ENCODE measurements around the gene LAMB2. TPM values are rescaled to one million over a fixed set of nuclear protein-coding genes. Genes with fewer than 3 reads are reported as not detected.

Gene LAMB2
- 189 and 254 TPM in 2 replicates for total RNA-seq

GRCh38 chr3:49132437-49133225, at the start of gene LAMB2:
Gene LAMB2, minus strand, starts transcription at chr3:49133050. Its CDS starts 183 bp downstream, at chr3:49132867.

DNA sequence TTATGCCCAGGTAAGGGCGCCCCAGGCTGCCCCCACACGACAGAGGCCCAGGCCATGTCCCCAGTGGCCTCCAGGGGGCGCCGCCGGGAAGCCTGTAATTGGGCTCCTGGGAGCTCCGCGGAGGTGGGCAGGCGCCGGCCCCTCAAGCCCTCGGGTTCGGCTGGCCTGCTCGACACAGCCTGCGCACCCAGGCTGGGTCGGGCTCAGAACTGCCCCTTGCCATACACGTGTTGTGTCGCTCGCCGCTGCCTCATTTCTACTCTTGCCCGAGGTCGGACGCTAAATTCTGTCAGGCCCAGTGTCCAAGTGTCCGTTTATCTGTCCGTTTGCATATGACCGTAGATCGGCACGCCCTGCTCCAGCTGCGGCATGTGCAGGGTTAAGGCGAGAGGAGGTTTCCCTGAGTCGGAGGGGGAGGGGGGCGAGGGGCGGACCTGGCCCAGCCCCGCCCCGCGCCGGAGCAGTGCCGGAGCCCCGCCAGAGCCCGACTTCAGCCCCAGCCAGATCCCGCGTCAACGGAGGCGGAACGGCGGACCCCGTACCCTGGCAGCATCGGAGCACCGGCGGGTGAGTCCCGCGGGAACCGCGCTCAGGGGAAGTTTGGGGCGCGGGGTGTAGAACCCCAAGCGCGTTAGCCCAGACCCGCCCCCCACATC, 38.4 kb upstream of the LAMB2 start, which contains the start of gene KLHDC8B:
KLHDC8B (plus strand) TSS at position 480 of the 656 bp plus-strand sequence. CDS start 1,172 bp downstream, outside the sequence.

GRCh38 chr3:49165771-49166751, 33.2 kb upstream of the LAMB2 start, which contains the start of gene CCDC71:
Gene CCDC71, minus strand, starts transcription at chr3:49166331. Its CDS starts 2,123 bp downstream, at chr3:49164208.

DNA sequence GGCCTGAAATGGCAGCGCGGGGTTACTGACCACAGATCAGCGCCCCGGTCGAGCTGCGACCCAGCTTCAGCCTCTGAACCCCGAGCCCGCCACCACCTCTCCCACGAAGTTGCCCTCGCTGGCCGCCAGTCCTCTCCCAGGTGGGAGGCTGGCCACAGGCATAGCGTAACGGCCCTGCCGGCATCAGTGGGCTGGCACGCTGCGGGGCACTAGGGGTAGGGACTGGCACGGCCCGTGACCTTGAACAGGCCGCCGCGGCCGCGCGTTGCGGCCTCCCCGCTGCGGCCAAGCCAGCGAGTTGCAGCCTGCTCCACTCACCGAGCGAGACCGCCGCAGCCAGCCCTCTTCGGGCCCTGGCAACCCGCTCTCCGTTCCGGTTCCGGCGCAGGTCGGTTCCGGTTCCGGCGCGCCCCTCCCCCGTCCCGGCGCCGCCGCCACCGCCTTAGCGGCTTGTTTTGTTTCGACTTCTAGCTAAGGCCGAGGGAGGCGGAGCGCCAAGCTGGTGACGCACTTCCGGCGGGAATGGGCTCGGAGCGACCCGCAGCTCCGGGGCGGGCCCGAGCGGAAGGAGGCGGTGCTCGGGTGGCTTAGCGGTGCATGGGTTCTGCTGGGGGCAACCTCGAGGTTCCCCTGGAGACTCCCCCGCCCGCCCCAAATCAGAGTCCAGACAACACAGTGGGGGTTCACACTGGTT, 12.3 kb downstream of the LAMB2 start, which contains the start of gene USP19:
USP19 (minus strand) TSS at position 386 of the 694 bp plus-strand sequence. CDS start 1,678 bp downstream, outside the sequence.

DNA sequence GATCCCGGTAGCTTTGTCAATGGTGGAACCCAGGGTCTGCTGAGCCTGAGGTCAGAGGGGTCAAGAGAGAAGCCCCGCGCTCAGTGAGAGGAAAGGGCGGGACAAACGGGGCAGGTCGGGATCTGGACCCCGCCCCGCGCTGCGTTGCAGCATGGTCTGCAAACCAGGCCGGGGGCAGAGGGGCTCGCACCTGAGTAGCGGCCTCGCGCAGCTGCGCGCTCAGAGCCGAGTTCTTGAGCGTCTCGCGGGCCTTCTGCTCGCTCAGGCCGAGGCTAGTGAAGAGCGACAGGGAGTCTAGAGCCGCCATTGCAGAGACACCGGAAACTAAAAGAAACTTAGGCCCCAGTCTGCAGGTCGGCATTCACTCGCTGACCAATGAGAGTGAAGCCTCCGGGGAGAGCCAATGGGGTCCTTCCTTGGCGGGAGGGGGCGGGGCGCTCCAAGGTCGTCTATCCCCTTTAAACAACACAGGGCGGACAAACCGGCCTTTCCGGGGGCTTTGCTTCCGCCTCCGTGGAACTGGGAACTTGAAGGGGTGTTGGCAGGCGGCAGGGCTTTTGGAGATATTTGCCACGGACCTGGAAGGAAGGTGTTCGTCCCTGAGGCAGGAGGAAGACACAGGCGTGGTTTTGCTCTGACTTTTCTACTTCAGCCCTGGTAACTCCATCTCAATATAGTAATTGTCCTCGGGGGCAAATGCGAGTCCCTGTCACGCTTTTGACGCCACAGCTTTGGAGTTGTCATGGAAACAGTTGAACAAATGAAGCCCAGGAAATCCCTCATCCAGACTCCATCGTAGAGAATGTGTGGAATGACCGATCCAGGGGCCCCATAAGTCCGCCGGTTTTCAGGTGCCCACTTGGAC, 28.2 kb downstream of the LAMB2 start, which contains the start of gene QARS1:
QARS1 (minus strand) TSS at position 331 of the 865 bp plus-strand sequence; CDS start at position 307, 24 bp downstream.

DNA sequence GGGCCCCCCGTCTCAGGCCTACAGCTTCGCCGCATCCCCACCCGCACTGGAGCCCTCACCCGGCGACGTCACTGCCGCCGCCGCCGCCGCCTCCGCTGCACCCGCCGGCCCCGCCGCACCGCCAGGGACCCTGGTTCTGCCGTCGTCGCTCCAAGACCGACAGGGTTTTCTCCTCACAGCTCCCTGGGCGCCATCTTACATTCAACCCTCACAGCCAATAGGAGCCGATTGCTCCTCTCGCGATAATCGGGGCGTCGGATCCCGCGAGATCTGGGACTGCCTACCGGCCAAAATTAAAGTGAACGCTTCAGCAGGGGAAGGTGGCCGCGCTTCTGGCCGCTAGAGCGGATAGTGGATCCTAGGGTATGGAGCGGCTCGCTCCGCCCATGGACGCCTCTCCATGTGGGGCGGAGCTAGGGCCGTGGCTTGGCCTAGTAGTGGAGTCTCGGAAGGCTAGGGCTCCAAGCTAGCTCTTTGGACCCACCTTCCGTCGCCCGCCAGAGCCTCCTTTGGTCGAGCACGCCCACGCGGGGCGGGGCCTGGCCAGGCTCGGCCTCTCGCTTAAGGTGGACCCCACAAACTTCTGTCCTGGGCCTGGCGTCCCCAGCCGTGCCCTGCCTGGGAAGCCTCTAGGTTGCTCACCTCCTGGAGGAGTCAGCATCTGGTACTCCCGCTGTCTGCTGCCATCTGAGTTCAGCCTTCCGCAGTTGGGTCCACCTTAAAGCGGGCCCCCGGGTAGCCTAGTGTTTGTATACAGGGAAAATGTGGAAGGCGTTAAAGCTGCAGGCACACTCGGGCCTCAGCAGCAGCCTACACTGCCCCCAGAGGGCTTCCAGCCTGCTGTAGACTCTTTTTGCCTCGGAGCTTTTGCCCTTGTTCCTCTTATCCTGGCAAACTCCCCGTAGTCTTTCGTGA, 38.7 kb downstream of the LAMB2 start, which contains the start of gene QRICH1:
QRICH1 (minus strand) TSS at position 219 of the 915 bp plus-strand sequence. CDS start 17,054 bp downstream, outside the sequence.

Small RNA genes lying within 50 kb of the gene (small RNA-seq; reads per million reads assigned to genes)
- gene RN7SL182P: 0.63 reads per million

Other genes starting within 250 kb of the LAMB2 start
- gene SLC25A20, start 234.2 kb downstream of the LAMB2 start, total RNA-seq: 15.4 and 18.4 TPM in 2 replicates
- 66.9 and 69.7 TPM in 2 replicates for gene ARIH2, start 214.2 kb downstream of the LAMB2 start, total RNA-seq
- 14.3 and 16.8 TPM in 2 replicates for gene P4HTM, start 142.8 kb downstream of the LAMB2 start, total RNA-seq
- gene WDR6, start 125.7 kb downstream of the LAMB2 start, total RNA-seq: 80.6 and 126 TPM in 2 replicates
- gene DALRD3, start 114.5 kb downstream of the LAMB2 start, total RNA-seq: 31.0 and 35.0 TPM in 2 replicates
- 31.5 and 32.8 TPM in 2 replicates for gene NDUFAF3, start 110.9 kb downstream of the LAMB2 start, total RNA-seq
- 270 and 275 TPM in 2 replicates for gene IMPDH2, start 103.7 kb downstream of the LAMB2 start, total RNA-seq
- 137 and 168 TPM in 2 replicates for gene QRICH1, start 39.0 kb downstream of the LAMB2 start, total RNA-seq
- 312 and 318 TPM in 2 replicates for gene QARS1, start 28.3 kb downstream of the LAMB2 start, total RNA-seq
- gene USP19, start 12.2 kb downstream of the LAMB2 start, total RNA-seq: 26.2 and 35.1 TPM in 2 replicates
- 18.4 and 22.1 TPM in 2 replicates for gene CCDC71, start 33.3 kb upstream of the LAMB2 start, total RNA-seq
- 9.7 and 14.0 TPM in 2 replicates for gene KLHDC8B, start 38.5 kb upstream of the LAMB2 start, total RNA-seq
- 1.4 and 2.1 TPM in 2 replicates for gene C3orf62, start 144.2 kb upstream of the LAMB2 start, total RNA-seq
- gene USP4, start 207.0 kb upstream of the LAMB2 start, total RNA-seq: 36.5 and 44.4 TPM in 2 replicates
- gene GPX1, start 225.3 kb upstream of the LAMB2 start, total RNA-seq: 363 and 403 TPM in 2 replicates